Natural killer cell (primary cell): Measurements from ENCODE around the gene AHSP. TPM values are rescaled to one million over a fixed set of nuclear protein-coding genes. Genes with fewer than 3 reads are reported as not detected.

Experiments used
- ATAC-seq, 3 donors: fragments of 150-1000 bp in 2 of 3; fragments of 200-7000 bp in 1 of 3; cut with Tn5 transposase; 1 replicate in 1 of 3; 2 replicates in 2 of 3; pipeline ENCODE4 v1.10.0; 2021; ENCODE audit warnings: mild to moderate bottlenecking in 2 of 3, moderate library complexity in 2 of 3
- DNase-seq, 2 donors: peaks; one replicate each; pipeline versions ENCODE4 v3.0.0 to v3.0.0-alpha.2; 2013 to 2021; ENCODE audit warnings: mixed read lengths in 1 of 2
- H3K27ac ChIP-seq: one replicate; pipeline ENCODE4 v1.5.1; 2013; ENCODE audit warnings: mild to moderate bottlenecking, low read length
- H3K27me3 ChIP-seq: one replicate; pipeline ENCODE4 v1.6.1; 2013; ENCODE audit warnings: low read length; ENCODE audit not compliant: control insufficient read depth, insufficient read depth
- H3K36me3 ChIP-seq: one replicate; pipeline ENCODE4 v1.6.1; 2013; ENCODE audit warnings: low read length; ENCODE audit not compliant: control insufficient read depth, insufficient read depth
- H3K4me1 ChIP-seq: one replicate; pipeline ENCODE4 v1.6.1; 2013; ENCODE audit warnings: low read length; ENCODE audit not compliant: control insufficient read depth, insufficient read depth
- H3K4me3 ChIP-seq: one replicate; pipeline ENCODE4 v1.5.1; 2013; ENCODE audit warnings: low read length
- H3K9me3 ChIP-seq: one replicate; pipeline ENCODE4 v1.6.1; 2013; ENCODE audit warnings: low read length; ENCODE audit not compliant: control insufficient read depth, insufficient read depth
- H3K27ac Mint-ChIP-seq, 2 donors: one replicate each; pipeline ENCODE4 v1.8.0; 2022; ENCODE audit warnings: mild to moderate bottlenecking in 2 of 2, mixed read lengths in 2 of 2, moderate library complexity in 1 of 2
- H3K27me3 Mint-ChIP-seq, 2 donors: one replicate each; pipeline ENCODE4 v1.8.0; 2022; ENCODE audit warnings: low read depth in 2 of 2, mixed read lengths in 2 of 2
- H3K36me3 Mint-ChIP-seq: one replicate; pipeline ENCODE4 v1.8.0; 2022; ENCODE audit warnings: mixed read lengths
- H3K4me1 Mint-ChIP-seq, 2 donors: one replicate each; pipeline ENCODE4 v1.8.0; 2022; ENCODE audit warnings: mixed read lengths in 2 of 2
- H3K4me3 Mint-ChIP-seq: one replicate; pipeline ENCODE4 v1.8.0; 2022; ENCODE audit warnings: mild to moderate bottlenecking, moderate library complexity, mixed read lengths
- H3K9me3 Mint-ChIP-seq, 2 donors: one replicate each; pipeline ENCODE4 v1.8.0; 2022; ENCODE audit warnings: mixed read lengths in 2 of 2
- WGBS: methylation state at CpG from one replicate; pipeline ENCODE4 v1.1.7; 2013; ENCODE audit warnings: missing lambda C conversion rate; ENCODE audit not compliant: insufficient coverage; 5-methylcytosine and 5-hydroxymethylcytosine counted together
- intact Hi-C: fragments of 100-400 bp; cut with micrococcal nuclease; formaldehyde crosslinking; loops from one replicate; pipeline ENCODE4 v1.14.2; 2022
- total RNA-seq, 4 donors: library from RNA; stranded (reverse); fragments of 120-200 nt in 1 of 4; gene quantifications; one replicate each; pipeline versions ENCODE4 v1.2.3 to v1.2.4, GENCODE V29; 2013 to 2022
- TF ChIP-seq, protein P1 (sequence below): fragments of 200-600 bp; IDR thresholded peaks from one replicate; pipeline ENCODE4 v1.8.0; 2022; ENCODE audit warnings: antibody characterized with exemption

AHSP gene
- total RNA-seq, 3 donors from 2014 or later (not counting 1 experiment from before 2014, with no cell fraction given) = not detected

DNA sequence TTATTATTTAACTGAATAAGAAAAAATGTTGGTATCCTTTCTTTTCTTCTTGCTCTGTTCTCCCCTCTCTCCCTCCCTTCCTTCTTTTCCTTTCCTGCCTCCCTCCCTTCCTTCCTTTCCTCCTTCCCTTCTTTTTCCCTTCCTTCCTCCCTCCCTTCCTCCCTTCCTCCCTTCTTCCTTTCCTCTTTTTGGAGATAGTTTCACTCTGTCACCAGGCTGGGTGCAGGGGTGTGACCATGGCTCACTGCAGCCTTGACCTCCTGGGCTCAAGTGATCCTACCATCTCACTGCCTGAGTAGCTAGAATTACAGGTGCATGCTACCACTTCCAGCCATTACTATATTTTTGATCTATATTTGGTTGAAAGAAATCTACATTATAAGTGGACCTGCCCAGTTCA, 13.8 kb upstream of the AHSP start:
- ATAC-seq = no peak
- Mint-ChIP-seq H3K9me3 (no peaks in the 10 kb centered on the region), H3K27me3 (peaks cover 10 to 14% of the 10 kb centered on the region in 2 donors), H3K36me3 (no peaks in the 10 kb centered on the region), H3K4me1 (peaks cover 10 to 16% of the 10 kb centered on the region in 2 donors), H3K27ac (no peak overlapping the region), H3K4me3 (no peak overlapping the region)
- Histone ChIP-seq H3K4me3 (no peak overlapping the region), H3K4me1 (peaks cover 8% of the 10 kb centered on the region), H3K9me3 (no peaks in the 10 kb centered on the region), H3K27ac (no peak overlapping the region), H3K36me3 (no peaks in the 10 kb centered on the region), H3K27me3 (no peaks in the 10 kb centered on the region)
- intact Hi-C loops = no loop called here
- DNase-seq = no peak
- TF ChIP-seq, protein P1, sequence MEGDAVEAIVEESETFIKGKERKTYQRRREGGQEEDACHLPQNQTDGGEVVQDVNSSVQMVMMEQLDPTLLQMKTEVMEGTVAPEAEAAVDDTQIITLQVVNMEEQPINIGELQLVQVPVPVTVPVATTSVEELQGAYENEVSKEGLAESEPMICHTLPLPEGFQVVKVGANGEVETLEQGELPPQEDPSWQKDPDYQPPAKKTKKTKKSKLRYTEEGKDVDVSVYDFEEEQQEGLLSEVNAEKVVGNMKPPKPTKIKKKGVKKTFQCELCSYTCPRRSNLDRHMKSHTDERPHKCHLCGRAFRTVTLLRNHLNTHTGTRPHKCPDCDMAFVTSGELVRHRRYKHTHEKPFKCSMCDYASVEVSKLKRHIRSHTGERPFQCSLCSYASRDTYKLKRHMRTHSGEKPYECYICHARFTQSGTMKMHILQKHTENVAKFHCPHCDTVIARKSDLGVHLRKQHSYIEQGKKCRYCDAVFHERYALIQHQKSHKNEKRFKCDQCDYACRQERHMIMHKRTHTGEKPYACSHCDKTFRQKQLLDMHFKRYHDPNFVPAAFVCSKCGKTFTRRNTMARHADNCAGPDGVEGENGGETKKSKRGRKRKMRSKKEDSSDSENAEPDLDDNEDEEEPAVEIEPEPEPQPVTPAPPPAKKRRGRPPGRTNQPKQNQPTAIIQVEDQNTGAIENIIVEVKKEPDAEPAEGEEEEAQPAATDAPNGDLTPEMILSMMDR = no peak

DNA sequence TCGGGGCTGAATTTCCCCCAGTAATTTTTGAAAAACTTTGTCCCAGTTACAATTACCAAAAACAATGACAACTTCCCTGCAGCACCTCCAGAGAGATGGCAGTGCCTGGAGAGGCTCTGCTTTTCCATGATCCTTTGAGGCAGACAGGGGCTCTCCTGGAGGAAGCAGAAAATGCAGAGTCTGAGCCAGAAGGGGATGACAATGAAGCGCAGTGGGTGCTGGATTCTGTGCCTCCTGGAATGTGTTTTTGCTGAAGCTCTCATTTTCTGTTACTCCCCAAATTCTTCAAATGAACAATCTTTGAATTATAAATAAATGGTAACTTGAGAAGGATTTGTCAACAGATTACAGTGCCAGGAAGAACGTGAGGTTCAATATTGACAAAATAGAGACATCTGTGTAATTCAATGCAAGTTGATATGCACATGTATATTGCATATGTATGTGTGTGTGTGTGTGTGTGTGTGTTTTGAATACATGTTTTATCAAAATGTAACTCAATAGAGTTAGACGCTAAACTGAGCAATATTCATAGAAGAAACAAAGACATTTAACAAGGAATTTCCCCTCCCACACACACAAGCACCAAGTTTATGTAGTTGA, 9.8 kb upstream of the AHSP start:
- Mint-ChIP-seq H3K36me3 (no peaks in the 10 kb centered on the region), H3K4me3 (no peak overlapping the region), H3K9me3 (no peaks in the 10 kb centered on the region), H3K27me3 (peaks cover 10 to 14% of the 10 kb centered on the region in 2 donors), H3K4me1 (no peaks in the 10 kb centered on the region), H3K27ac (no peak overlapping the region)
- TF ChIP-seq, protein P1 = no peak
- no peaks in the 10 kb centered on the region for H3K36me3 ChIP-seq
- 93% methylated on average over 3 of the region's 4 CpGs for WGBS
- ATAC-seq (no peak), DNase-seq (no peak)
- no peaks in the 10 kb centered on the region for H3K4me1 ChIP-seq
- no peaks in the 10 kb centered on the region for H3K27me3 ChIP-seq
- intact Hi-C loops = no loop called here
- H3K4me3 ChIP-seq = no peak overlapping the region
- H3K27ac ChIP-seq = no peak overlapping the region
- no peaks in the 10 kb centered on the region for H3K9me3 ChIP-seq

DNA sequence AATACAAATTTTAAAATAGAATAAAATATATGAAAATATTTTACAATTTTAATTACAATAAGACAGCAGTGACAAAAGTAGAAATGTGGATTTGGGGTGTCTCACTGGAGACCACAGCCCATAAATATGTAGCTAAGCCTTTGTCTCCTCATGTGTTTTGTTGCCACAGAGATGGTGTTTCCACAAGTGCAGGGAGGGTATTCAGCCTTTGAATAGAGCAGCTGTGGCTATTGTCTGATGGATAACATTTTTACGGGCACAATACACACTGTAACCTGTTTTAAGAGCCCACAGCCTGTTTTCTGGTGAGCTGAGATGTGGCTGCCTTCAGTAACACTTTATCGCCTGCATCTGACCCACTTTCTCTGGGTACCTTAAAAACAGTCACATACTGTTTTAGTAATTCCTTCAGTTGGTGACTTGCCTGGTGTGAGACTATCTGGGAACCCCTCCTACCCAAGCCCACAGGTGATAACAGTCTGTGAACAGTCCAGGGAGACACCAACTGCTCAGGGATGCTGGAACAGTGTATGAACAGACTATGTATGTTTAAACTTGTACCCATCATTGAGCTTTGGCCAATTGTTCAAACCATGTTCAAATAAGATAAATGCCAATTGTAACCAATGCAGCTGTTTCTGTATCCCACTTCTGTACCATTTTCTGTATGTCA, 7.8 kb upstream of the AHSP start:
- Mint-ChIP-seq H3K27ac (no peak overlapping the region), H3K36me3 (no peaks in the 10 kb centered on the region), H3K27me3 (peaks cover 10 to 14% of the 10 kb centered on the region in 2 donors), H3K4me3 (no peak overlapping the region), H3K4me1 (no peaks in the 10 kb centered on the region), H3K9me3 (no peaks in the 10 kb centered on the region)
- Histone ChIP-seq H3K27ac (no peak overlapping the region), H3K27me3 (no peaks in the 10 kb centered on the region), H3K36me3 (no peaks in the 10 kb centered on the region), H3K4me3 (no peak overlapping the region), H3K9me3 (no peaks in the 10 kb centered on the region), H3K4me1 (no peaks in the 10 kb centered on the region)
- TF ChIP-seq, protein P1 = no peak
- intact Hi-C loops = no loop called here
- ATAC-seq (no peak), DNase-seq (no peak)
- 54% methylated on average over 2 of the region's 2 CpGs for WGBS

DNA sequence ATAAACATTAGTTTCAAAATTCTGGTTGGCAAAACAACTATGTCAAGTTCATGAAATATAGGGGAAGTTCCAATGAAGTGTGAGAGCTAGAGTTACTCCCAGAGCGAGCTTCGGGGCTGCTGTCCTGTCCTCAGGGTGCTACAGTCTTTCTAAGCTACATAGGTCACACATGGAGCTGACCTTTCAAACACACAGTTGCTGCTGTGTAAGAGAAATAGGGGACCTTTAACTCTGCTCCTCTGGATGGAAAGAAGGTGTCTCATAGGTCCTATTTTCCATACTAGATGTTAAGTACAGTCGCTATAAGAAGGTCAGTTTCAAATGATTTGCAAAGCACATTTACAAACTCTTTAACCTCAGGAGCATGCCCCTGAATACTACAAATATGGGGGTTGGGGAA, 6.3 kb upstream of the AHSP start:
- Histone ChIP-seq H3K27me3 (no peaks in the 10 kb centered on the region), H3K36me3 (no peaks in the 10 kb centered on the region), H3K4me3 (no peak overlapping the region), H3K9me3 (no peaks in the 10 kb centered on the region), H3K27ac (no peak overlapping the region), H3K4me1 (no peaks in the 10 kb centered on the region)
- no peak overlapping the region for H3K4me3 Mint-ChIP-seq
- peaks cover 10 to 11% of the 10 kb centered on the region in 2 donors for H3K27me3 Mint-ChIP-seq
- no peak overlapping the region for H3K27ac Mint-ChIP-seq
- TF ChIP-seq, protein P1 = no peak
- no peaks in the 10 kb centered on the region for H3K9me3 Mint-ChIP-seq
- H3K36me3 Mint-ChIP-seq = no peaks in the 10 kb centered on the region
- no peak for DNase-seq
- H3K4me1 Mint-ChIP-seq = no peaks in the 10 kb centered on the region
- no peak for ATAC-seq
- 68% methylated on average over 2 of the region's 3 CpGs for WGBS
- intact Hi-C loops = no loop called here
